Measurements from ENCODE around the gene TIMM50.
"Not testable (repeated sequence)": the region's sequence is repeated elsewhere in the genome, so short reads cannot be mapped to it uniquely, and the experiment has no call there.

Gene TIMM50

DNA sequence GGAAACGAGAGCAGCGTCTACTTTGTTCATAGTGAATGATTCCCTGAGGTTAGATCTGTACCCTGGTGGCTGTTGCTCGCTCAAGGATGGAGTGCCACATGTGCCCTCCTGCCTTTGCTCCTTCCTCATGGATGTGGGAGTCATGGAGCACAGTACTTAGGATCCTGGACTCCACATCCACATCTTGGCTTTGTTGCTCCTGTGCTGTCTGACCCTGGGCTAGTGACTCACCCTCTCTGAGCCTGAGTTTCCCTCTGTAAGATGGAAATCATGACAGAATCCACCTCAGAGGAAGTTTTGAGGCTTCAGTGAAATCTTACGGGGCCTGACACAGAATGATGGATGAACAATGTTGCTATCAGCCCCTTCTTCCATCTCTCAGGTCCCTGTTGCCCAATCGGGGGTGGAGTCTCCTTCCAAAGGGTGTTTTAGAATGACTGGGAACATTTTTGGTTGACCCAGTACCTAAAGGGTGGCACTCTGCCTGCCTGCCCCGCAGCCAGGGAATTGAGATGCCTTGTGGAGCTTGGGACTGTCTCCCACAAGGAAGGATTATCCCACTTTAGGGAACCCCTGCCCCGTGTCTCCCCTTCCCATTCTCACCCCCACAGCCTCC lies 9.8 kb upstream of the TIMM50 start:
- no peak for DNase-seq

DNA sequence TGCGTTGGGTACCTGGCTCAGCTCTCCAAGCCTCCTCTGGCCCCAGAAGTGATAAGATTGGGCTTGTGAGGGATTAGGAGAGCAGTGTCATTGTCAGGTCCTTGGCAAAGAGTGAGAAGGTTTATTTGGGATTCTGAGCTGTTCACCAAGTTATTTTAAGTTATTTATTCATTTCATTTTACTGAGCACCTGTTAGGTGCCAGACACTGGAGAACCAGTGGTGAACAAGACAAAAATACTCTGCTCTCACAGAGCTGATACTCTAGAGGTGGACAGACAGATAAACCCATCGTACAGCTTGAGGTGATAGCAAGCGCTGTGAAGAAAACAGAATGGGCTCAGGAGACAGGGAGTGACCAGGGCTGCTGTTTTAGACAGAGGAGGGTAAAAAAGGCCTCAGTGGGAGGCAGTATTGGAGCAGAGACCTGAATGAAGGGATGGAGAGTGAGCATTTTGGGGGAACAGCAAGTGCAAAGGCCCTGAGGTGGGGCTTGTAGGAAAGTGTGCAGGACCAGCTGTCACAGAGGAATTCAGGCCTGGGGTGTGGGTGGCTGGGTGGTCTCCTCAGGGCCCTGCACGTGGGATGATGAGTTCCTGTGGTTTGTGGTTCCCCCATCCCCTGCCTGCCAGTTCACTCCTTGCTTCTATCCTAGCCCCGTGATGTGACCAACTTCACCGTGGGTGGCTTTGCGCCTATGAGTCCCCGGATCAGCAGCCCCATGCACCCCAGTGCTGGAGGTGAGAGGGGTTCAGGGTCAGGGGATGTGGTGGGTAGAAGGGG lies 8.7 kb upstream of the TIMM50 start:
- DNase-seq = no peak

DNA sequence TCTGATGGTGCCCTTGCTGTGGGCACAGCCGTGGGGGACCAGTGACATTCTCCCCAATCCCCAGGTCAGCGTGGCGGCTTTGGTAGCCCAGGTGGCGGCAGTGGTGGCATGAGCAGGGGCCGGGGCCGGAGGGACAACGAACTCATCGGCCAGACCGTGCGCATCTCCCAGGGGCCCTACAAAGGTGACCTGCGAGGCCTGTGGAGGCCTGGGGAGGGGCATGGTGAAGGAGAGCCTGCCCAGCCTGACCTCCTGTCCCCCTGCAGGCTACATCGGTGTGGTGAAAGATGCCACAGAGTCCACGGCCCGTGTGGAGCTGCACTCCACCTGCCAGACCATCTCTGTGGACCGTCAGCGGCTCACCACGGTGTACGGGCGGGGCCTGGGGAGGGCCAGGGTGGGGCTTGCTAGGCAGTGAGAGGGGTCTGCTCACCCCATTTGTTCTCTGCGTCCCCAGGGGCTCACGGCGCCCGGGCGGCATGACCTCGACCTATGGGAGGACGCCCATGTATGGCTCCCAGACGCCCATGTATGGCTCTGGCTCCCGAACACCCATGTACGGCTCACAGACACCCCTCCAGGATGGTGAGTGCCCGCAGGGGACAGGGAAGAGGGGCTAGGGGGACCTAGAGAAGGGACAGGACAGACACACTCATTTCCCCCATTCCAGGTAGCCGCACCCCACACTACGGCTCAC lies 7.7 kb upstream of the TIMM50 start:
- DNase-seq = no peak

DNA sequence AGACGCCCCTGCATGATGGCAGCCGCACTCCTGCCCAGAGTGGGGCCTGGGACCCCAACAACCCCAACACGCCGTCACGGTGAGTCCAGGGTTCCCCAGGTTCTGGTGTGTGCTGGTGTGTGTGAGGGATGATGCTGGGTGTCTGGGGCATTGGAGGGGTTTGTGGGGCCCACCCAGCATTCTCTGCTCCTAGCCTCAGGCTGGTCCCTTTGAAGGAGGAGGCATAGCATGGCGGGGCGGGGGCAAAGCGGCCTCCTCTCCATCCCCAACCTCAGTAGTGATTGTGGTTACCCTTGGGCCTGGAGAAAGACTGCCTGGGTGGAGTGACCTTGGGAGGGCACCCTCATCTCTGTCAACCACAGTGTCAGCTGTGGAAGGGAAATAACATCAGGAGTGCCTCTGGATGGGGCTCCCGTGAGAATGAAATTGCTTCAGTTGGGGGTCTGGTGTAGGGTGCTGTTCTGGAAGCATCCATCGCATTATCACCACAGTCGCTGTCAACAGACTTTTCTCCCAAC lies 7.1 kb upstream of the TIMM50 start:
- DNase-seq = no peak

DNA sequence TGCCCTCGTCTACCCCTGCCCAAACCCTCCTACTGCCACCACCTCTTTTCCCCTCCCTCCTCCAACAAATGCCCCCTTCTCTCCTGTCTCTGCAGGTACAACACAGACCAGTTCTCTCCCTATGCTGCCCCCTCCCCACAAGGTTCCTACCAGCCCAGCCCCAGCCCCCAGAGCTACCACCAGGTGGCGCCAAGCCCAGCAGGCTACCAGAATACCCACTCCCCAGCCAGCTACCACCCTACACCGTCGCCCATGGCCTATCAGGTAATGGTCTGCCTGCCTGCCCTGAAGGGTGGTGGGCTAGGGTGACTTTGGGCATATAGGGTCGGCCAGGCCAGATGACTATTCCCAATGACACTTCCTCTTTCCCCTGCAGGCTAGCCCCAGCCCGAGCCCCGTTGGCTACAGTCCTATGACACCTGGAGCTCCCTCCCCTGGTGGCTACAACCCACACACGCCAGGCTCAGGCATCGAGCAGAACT lies 6.5 kb upstream of the TIMM50 start:
- DNase-seq = peak; percentile 54

DNA sequence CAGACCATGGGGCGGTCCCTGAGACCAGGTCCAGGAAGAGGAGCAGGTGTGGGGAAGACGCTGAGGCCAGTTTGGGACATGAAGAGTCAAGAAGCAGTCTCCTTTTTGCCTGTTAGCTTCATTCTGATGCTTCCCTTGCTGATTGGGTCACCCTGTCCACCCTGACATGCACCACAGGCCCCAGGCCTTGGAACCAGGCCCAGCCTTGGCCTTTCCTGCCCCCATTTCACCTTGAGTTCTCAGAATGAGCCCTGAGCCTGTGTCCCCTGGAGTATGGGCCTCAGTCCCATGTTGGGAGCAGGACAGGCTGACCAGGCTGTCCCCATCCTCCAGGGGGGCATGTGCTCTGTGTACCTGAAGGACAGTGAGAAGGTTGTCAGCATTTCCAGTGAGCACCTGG lies 4.9 kb upstream of the TIMM50 start:
- DNase-seq = no peak

DNA sequence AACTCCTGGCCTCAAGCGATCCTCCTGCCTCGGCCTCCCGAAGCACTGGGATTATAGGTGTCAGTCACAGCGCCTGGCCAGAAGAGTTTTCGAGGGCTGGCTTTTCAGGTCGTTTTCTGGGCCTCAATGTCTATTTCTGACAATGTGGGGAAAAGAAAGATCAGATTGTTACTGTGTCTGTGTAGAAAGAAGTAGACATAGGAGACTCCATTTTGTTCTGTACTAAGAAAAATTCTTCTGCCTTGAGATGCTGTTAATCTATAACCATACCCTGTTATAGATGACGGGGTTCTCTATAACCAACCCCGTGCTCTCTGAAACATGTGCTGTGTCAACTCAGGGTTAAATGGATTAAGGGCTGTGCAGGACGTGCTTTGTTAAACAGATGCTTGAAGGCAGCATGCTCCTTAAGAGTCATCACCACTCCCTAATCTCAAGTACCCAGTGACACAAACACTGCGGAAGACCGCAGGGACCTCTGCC lies 1.3 kb upstream of the TIMM50 start:
- not testable (repeated sequence) for DNase-seq

DNA sequence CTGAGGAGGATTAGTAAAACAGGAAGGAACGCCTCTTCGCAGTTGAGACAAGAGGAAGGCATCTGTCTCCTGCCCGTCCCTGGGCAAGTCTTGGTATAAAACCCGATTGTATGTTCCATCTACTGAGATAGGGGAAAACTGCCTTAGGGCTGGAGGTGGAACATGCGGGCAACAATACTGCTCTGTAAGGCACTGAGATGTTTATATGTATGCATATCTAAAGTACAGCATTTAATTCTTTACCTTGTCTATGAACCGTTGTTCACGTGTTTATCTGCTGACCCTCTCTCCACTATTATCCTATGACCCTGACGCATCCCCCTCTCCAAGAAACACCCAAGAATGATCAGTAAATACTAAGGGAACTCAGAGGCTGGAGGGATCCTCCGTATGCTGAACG lies 722 bp upstream of the TIMM50 start:
- DNase-seq = no peak

DNA sequence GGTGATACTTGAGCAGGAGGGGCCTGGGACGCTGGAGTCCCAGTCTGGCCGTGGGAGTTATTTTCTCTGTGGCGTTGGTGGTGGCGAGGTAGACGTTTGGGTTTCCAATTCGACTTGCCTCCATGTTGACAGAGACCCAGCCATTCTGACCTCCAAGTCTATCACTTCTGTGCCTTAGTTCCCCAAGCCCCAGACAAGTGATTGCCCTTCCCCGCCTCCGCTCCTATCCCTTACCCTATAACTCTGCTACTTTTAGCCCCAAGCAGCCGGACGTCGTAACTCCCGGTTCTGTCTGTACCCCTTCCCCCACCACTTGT lies 549 bp downstream of the TIMM50 start:
- no peak for DNase-seq

DNA sequence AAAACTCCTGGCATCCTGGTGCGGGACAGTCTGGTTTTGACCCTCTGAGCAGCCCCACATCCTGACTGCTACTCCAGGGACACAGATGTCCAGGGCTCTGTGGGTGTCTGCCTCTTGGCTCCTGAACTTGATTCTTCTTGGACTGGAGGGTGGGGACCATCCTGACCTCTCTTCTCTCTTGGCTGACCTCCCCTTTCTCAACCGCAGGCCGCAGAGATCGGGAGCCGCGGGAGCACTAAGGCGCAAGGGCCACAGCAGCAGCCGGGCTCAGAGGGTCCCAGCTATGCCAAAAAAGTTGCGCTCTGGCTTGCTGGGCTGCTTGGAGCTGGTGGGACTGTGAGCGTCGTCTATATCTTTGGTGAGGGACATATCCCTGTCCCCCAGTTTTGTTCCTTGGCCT lies 1.0 kb downstream of the TIMM50 start:
- DNase-seq = no peak

DNA sequence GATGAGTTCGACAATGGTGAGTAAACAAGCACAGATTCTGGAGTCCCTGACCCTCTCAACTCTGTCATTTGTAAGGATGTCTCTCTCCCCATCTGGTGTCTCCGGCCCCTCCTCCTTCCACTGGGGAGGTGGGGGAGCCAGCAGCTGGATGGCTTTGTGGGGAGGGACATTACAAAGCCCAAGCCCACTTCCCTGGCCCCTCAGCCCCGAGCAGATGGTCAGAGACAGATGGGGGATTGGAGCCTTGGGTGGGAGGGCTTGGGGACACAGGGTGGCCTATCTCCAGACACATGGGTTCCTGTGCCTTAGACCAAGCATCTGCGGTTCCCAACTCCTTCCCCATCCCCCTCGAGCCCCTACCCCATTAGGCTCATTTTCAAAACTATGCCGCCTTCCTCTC lies 2.5 kb downstream of the TIMM50 start:
- no peak for DNase-seq

DNA sequence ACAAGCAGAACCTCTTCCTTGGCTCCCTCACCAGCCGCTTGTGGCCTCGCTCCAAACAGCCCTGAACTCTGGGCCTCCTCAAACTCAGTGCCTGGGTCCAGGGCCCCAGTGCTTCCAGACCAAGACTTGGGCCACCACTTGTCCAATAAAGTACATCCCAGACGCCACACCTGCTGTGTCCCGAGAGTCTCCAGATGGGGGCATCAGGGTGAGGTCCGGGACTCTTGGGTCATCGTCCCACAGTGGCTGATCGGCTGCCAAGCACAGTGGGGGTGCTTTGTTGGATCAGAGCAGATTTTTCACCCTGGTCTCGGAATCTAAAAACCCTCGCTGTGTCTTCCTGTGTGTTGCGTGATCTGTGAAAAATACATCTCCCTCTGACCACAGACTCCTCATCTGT lies 9.1 kb downstream of the TIMM50 start:
- DNase-seq = no peak

DNA sequence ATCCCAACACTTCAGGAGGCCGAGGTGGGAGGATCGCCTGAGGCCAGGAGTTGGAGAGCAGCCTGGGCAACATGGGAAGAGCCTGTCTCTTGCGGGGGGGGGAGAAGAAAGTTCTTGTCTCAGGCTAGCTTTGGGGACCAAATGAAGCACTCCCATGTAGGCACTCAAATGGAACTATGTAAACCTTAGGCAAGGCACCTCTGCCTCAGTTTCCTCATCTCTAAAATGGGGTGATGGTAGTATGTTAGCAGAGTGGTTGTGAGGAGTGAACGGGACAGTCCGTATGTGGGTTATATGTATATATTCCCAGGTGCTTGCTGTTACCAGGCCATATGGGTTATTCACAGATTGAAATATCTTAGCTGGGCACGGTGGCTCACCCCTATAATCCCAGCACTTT lies 11.6 kb downstream of the TIMM50 start:
- DNase-seq = no peak

DNA sequence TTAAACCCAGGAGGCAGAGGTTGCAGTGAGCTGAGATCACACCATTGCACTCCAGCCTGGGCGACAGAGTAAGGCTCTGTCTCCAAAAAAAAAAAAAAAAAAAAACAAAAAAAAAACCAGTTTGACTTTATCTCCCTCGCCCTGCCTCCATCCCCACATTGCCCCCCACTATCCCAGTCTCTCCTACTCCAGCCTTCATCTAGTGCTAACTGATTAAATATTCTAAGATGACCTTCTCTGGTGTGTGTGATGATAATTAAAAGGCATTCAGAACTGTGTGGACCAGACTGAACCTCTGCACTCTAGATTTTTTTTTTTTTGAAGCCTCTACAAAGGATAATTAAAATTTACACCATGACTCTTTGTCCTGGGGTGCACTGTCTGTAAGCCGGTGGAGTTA lies 12.2 kb downstream of the TIMM50 start:
- DNase-seq = no peak

DNA sequence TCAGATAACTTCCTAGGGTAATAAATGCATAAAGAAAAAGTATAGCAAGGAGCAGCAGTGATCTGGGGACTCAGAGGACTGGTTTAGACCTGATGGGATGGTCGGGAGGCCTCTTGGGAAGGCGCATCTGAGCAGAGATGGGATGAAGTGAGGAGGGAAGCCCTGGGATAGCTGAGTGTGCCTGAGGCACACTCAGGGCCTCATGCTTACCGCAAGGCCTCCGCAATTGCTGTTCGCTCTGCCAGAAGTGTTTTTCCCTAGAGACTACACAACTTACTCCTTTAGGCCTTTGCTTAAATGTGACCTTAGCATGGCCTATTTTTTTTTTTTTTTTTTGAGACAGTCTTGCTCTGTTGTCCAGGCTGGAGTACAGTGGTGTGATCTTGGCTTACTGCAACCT lies 14.0 kb downstream of the TIMM50 start:
- DNase-seq = no peak

DNA sequence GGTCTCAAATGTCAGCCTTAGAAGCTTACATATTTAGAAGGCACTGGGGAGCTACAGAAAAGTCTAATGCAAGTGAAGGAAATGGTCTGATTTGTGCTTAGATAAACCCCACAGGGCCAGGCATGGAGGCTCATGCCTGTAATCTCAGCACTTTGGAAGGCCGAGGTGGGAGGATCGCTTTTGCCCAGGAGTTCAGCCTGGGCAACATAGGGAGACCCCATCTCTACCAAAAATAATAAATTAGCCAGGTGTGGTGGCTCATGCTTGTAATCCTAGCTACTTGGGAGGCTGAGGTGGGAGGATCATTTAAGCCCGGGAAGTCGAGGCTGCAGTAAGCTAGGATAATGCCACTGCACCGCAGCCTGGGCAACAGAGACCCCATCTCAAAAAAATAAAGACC lies 15.4 kb downstream of the TIMM50 start:
- no peak for DNase-seq

DNA sequence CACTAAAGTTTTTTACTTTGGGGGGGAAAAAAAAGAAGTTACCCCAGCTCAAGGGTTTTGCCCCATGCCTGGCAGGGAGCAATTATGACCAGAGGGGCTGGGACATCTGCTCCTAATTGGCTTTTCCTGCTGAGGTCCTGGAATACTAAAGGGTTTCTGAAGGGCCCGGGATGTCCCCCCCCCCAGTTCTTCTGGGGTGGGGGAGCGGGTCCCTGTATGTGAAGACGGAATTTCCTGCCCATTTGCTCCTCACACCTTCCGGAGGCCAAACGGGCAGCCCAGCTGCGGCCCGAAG lies 17.0 kb downstream of the TIMM50 start:
- no peak for DNase-seq

DNA sequence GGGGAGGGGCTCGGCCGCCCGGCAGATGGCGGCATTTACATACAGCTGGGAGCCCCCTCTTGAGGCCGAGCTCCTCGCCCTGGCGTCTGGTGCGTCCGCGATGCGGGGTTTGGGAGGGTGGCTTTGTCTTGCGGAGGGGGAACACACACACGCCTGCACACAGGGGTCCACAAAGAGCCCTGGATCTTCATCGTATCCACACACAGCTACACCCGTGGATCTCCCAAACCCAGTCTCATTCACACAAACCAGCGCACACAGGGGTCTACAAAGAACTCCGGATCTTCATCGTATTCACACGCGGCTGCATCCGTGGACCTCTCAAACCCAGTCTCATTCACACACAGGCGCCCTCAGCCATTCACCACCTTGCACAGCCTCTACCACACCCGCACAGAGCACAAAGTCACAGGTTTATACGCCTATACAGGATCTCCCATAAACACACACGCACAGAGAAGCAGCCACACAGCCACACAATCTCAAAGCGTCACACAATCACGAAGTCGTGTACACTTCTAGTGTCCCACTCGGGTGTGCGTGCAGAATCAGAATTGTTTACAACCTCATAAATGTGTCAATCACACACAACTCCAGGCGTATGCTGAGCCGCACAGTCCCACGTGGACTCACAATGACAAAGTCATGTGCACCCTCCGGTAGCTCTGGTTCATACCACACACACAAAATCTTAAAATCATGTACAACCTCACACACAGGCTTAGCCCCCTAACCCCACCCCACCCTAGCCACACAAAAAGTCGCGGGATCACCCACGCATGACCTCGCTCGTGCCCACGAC lies 17.6 kb downstream of the TIMM50 start:
- DNase-seq = no peak

DNA sequence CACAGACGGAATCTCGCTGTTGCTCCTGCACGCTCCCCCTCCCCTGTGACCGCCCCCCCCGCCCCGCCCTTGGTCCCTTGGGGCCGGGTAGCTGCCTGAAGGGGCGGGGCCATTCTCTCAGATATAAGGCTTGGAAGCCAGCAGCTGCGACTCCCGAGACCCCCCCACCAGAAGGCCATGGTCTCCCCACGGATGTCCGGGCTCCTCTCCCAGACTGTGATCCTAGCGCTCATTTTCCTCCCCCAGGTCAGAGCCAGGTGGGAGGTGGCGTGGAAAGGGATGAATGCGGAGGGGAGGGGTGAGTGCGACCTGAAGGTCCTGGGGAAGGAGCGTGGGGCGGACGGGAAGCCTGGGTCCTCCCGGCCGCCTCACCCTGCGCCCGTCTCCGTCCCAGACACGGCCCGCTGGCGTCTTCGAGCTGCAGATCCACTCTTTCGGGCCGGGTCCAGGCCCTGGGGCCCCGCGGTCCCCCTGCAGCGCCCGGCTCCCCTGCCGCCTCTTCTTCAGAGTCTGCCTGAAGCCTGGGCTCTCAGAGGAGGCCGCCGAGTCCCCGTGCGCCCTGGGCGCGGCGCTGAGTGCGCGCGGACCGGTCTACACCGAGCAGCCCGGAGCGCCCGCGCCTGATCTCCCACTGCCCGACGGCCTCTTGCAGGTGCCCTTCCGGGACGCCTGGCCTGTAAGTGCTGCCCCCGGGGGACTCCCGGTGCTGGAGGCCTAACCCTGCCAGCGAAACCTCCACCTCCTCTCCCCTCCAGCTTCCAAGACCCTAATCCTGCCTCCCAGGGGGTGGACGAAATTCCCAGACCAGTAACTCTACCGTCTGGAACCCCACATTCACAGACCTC lies 18.4 kb downstream of the TIMM50 start, which contains the start of gene DLL3:
Gene DLL3, plus strand, starts transcription at position 150 of the 845 bp plus-strand sequence. Its CDS starts 28 bp downstream, at position 178.
- no peak for DNase-seq

DNA sequence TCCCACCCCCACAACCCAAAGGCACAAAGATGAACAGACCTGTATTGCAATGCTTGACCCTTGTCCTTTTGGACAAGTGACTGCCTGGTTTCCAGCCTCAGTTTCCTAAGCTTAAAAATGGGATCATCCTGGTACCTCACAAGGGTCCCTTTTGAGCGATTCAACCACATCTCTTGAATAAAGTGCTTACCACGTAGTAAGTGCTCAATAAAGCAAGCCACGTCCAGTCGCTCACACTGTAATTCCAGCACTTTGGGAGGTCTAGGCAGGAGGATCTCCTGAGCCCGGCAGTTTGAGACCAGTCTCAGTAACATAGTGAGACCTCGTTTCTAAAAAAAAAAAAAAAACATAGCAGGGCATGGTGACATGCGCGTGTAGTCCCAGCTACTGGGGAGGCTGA lies 19.3 kb downstream of the TIMM50 start:
- DNase-seq = no peak

DNA sequence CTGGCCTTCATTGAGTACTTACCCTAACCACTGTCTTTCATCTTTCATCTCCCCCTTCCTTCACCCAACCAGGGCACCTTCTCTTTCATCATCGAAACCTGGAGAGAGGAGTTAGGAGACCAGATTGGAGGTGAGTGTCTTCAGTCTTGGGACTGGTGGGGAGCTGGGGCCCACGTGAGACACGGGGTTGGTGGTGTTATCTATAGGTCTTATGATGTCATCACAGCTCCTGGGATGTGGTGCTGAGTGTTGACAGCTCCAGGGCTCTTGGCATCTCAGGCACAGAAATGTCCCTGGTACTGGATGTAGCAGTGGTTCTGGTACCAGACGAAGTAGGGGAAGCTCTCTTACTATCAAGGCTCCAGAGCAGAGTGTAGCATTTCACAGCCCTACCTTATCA lies 19.9 kb downstream of the TIMM50 start:
- no peak for DNase-seq

DNA sequence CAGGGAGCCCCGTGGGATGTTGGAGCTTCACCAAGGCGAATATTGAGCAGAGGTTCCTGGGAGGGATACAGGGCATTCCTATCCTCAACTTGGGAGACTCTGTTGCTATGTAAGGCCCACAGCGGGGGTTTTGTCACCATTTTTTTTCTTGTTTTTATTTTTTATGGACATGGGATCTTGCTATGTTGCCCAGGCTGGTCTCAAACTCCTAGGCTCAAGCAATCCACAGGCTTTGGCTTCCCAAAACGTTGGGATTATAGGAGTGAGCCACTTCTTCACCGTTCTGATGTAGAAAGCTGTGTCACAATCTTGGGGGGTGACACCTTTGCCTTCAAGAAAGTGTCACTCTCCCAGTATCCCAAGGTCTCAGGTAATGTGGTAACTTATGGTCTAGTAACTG lies 20.7 kb downstream of the TIMM50 start:
- no peak for DNase-seq
